Osteoblast (primary cell): ENCODE data around the gene CPA1. TPM values are rescaled to one million over a fixed set of nuclear protein-coding genes. Genes with fewer than 3 reads are reported as not detected.
A peak's percentile ranks its signal among the peaks of the same experiment; 100 is the strongest.

Source experiments
- DNase-seq: peaks from one replicate; pipeline ENCODE4 v3.0.0; 2011; ENCODE audit warnings: low spot score, mixed read lengths; ENCODE audit not compliant: insufficient read length; ENCODE audit errors: missing footprints
- H2AFZ ChIP-seq: 2 replicates; pipeline ENCODE4 v1.6.0; 2011; ENCODE audit warnings: mild to moderate bottlenecking, low read length
- H3K27ac ChIP-seq: 2 replicates; pipeline ENCODE4 v1.5.1; 2011; ENCODE audit warnings: mild to moderate bottlenecking, low read depth, low read length, moderate library complexity
- H3K27me3 ChIP-seq: 2 replicates; pipeline ENCODE4 v1.6.0; 2012; ENCODE audit warnings: mild to moderate bottlenecking, control low read depth, inconsistent platforms, low read length, moderate library complexity; ENCODE audit not compliant: insufficient read depth
- H3K36me3 ChIP-seq: 2 replicates; pipeline ENCODE4 v1.5.1; 2011; ENCODE audit warnings: mild to moderate bottlenecking, low read length, control low read depth, moderate library complexity; ENCODE audit not compliant: insufficient read depth
- H3K4me1 ChIP-seq: 2 replicates; pipeline ENCODE4 v1.5.1; 2011; ENCODE audit warnings: mild to moderate bottlenecking, low read length, control low read depth, moderate library complexity; ENCODE audit not compliant: insufficient read depth
- H3K4me2 ChIP-seq: 2 replicates; pipeline ENCODE4 v1.6.0; 2011; ENCODE audit warnings: mild to moderate bottlenecking, low read length; ENCODE audit not compliant: insufficient read depth
- H3K4me3 ChIP-seq: fragments of 200-600 bp; sonication (generic); 3 replicates; pipeline ENCODE4 v1.5.1; 2012; ENCODE audit warnings: mild to moderate bottlenecking, low read length, inconsistent platforms; ENCODE audit not compliant: insufficient read depth
- H3K79me2 ChIP-seq: 2 replicates; pipeline ENCODE4 v1.6.0; 2012; ENCODE audit warnings: mild to moderate bottlenecking, low read length, control low read depth, inconsistent platforms; ENCODE audit not compliant: insufficient read depth
- H3K9me3 ChIP-seq: 2 replicates; pipeline ENCODE4 v1.5.1; 2011; ENCODE audit warnings: low read depth, low read length, control low read depth
- H4K20me1 ChIP-seq: 2 replicates; pipeline ENCODE4 v1.6.0; 2012; ENCODE audit warnings: mild to moderate bottlenecking, low read length, control low read depth; ENCODE audit not compliant: insufficient read depth
- total RNA-seq: library from RNA; depleted of rRNA; stranded (reverse); fragments of >200 nt; gene quantifications from 2 replicates; pipeline ENCODE4 v1.2.3, GENCODE V29; 2012
- TF ChIP-seq, protein P1 (sequence below): IDR thresholded peaks from 2 replicates; pipeline ENCODE4 v1.5.1; 2011; ENCODE audit warnings: mild to moderate bottlenecking, low read depth, low read length, moderate library complexity; ENCODE audit errors: extremely low read depth

Gene CPA1
- total RNA-seq, 1 donor = 1.1 TPM

DNA sequence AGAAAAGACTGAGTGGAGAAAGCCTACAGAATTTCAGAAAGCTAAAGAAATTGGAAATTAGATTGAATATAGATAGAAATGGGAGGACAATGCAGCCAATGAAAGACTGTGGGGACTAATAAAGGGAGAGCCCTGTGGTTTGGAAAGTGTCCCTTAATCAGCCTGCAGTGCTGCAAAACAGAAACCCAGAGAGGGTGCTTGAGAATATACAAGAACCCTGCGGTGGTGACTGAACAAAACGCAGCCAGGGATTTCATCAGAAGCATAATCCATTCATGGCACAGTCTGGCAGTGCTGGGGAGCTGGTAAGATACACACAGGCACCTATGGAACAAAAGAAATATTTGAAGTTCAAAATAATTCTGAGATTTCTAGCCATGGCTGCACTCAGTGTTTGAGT lies 41.4 kb downstream of the CPA1 start:
- Histone ChIP-seq H2AFZ (peak overlapping the region; percentile 22), H3K36me3 (no peaks in the 10 kb centered on the region), H3K27ac (peak overlapping the region; percentile 46), H3K27me3 (no peaks in the 10 kb centered on the region), H4K20me1 (no peaks in the 10 kb centered on the region), H3K4me1 (peaks cover 11% of the 10 kb centered on the region), H3K4me3 (no peak overlapping the region), H3K79me2 (no peaks in the 10 kb centered on the region), H3K9me3 (no peaks in the 10 kb centered on the region), H3K4me2 (peak overlapping the region; percentile 8)
- TF ChIP-seq, protein P1, sequence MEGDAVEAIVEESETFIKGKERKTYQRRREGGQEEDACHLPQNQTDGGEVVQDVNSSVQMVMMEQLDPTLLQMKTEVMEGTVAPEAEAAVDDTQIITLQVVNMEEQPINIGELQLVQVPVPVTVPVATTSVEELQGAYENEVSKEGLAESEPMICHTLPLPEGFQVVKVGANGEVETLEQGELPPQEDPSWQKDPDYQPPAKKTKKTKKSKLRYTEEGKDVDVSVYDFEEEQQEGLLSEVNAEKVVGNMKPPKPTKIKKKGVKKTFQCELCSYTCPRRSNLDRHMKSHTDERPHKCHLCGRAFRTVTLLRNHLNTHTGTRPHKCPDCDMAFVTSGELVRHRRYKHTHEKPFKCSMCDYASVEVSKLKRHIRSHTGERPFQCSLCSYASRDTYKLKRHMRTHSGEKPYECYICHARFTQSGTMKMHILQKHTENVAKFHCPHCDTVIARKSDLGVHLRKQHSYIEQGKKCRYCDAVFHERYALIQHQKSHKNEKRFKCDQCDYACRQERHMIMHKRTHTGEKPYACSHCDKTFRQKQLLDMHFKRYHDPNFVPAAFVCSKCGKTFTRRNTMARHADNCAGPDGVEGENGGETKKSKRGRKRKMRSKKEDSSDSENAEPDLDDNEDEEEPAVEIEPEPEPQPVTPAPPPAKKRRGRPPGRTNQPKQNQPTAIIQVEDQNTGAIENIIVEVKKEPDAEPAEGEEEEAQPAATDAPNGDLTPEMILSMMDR = no peak
- DNase-seq = no peak

DNA sequence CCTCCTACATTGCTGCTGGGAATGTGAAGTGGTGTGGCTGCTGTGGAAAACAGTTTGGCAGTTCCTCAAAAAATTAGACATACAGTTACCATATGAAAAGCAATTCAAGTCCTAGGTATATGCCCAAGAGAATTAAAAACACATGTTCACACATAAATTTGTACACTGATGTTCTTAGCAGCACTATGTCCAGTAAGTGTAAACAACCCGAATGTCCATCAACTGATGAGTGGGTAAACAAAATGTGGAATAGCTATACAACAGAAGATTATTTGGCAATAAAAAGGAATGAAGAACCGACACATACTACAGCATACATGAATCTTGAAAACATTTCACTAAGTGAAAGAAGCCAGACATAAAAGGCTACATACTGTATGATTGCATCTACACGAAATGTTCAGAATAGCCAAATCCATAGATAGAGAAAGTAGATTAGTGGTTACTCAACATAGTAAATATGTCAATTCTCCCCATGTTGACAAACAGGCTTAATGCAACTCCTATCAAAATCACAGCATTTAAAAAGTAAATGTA lies 43.3 kb downstream of the CPA1 start:
- TF ChIP-seq, protein P1 = no peak
- Histone ChIP-seq H3K27me3 (no peaks in the 10 kb centered on the region), H3K27ac (no peak overlapping the region), H4K20me1 (no peaks in the 10 kb centered on the region), H2AFZ (no peak overlapping the region), H3K4me1 (peaks cover 11% of the 10 kb centered on the region), H3K4me3 (no peak overlapping the region), H3K79me2 (no peaks in the 10 kb centered on the region), H3K9me3 (no peaks in the 10 kb centered on the region), H3K4me2 (no peak overlapping the region), H3K36me3 (no peaks in the 10 kb centered on the region)
- DNase-seq = no peak

DNA sequence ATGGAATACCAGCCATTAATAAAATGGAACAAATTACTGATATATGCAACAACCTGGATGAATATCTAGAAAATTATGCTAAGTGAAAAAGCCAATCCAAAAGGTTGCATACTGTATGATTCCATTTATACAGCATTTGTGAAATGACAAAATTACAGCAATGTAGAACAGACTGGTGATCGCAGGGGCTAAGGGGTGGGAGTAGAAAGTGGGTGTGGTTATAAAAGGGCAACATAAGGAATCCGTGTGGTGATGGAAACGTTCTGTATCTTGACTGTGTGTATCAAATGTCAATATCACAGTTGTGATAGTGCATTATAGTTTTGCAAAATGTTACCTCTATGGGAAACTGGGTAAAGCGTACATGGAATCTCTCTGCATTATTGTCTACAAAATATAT lies 45.5 kb downstream of the CPA1 start:
- peaks cover 24% of the 10 kb centered on the region for H3K4me1 ChIP-seq
- TF ChIP-seq, protein P1 = no peak
- no peaks in the 10 kb centered on the region for H3K9me3 ChIP-seq
- H3K4me2 ChIP-seq = no peak overlapping the region
- H3K36me3 ChIP-seq = no peaks in the 10 kb centered on the region
- H2AFZ ChIP-seq = no peak overlapping the region
- no peak overlapping the region for H3K4me3 ChIP-seq
- H3K79me2 ChIP-seq = peaks cover 3% of the 10 kb centered on the region
- H3K27me3 ChIP-seq = no peaks in the 10 kb centered on the region
- H4K20me1 ChIP-seq = no peaks in the 10 kb centered on the region
- DNase-seq = no peak
- no peak overlapping the region for H3K27ac ChIP-seq

DNA sequence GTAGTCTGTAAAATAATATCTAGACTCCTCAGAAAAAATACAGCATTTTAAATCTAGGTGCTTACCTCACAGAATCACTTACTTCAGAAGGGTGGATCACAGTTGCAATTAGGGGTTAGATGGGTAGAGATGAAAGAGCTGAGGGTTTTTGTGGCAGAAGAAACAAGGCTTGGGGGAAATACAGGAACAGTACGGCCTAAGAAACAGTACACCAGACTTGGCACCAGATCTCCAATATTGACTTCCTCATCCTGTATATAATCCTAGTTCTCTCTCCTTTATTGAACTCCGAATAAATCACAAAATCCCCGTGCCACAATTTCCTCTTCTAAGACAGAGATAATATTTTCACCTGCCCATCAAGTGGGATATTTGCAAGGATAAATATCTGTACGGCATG lies 46.3 kb downstream of the CPA1 start:
- no peak overlapping the region for H2AFZ ChIP-seq
- DNase-seq = no peak
- no peak overlapping the region for H3K4me3 ChIP-seq
- H3K27ac ChIP-seq = no peak overlapping the region
- peaks cover 27% of the 10 kb centered on the region for H3K4me1 ChIP-seq
- peaks cover 3% of the 10 kb centered on the region for H3K79me2 ChIP-seq
- no peaks in the 10 kb centered on the region for H3K9me3 ChIP-seq
- no peaks in the 10 kb centered on the region for H3K27me3 ChIP-seq
- H4K20me1 ChIP-seq = no peaks in the 10 kb centered on the region
- no peak overlapping the region for H3K4me2 ChIP-seq
- TF ChIP-seq, protein P1 = no peak
- no peaks in the 10 kb centered on the region for H3K36me3 ChIP-seq
